Cardiac septum (tissue), 1 donor: ENCODE results near the gene FHL5. TPM values are rescaled to one million over a fixed set of nuclear protein-coding genes. Genes with fewer than 3 reads are reported as not detected.
"Not testable (repeated sequence)": the region's sequence is repeated elsewhere in the genome, so short reads cannot be mapped to it uniquely, and the experiment has no call there.

Source experiments
- DNase-seq: peaks from one replicate; pipeline ENCODE4 v3.0.0-alpha.2; 2020; ENCODE audit warnings: low spot score
- intact Hi-C: fragments of 100-400 bp; cut with DNase I; formaldehyde crosslinking; loops from one replicate; pipeline ENCODE4 v1.14.0; 2022
- long read RNA-seq: library from polyadenylated mRNA; unstranded; transcript quantifications from one replicate; pipeline ENCODE4 v2.0.0, GENCODE V29; 2021
- total RNA-seq: library from RNA; stranded (reverse); fragmentation: NEBNext Ultra II Directional; extraction: Animal tissue kit (Norgen Biotek cat#: 25700); gene quantifications from one replicate; pipeline ENCODE4 v1.2.1, GENCODE V29; 2021
- donor health status: DM: no; HTN: no; CAD: no.

The FHL5 gene
- 4.4 TPM for total RNA-seq
- long read RNA-seq, partial matches to known transcripts: 1 of 1 reads
- long read RNA-seq, other reads (novel, unspliced or antisense): 0 of 1 reads

- intact Hi-C loops: no loop called here
- DNase-seq: no peak
Observed at GRCh38 chr6:96562886-96563285, at the start of gene FHL5. Gene FHL5, plus strand, starts transcription at chr6:96563128. Its CDS starts 40,486 bp downstream, at chr6:96603614.

GRCh38 chr6:96520171-96521115, 42.5 kb upstream of the FHL5 start:
- intact Hi-C loops: loop anchor here (5.0 kb wide), 1 partner anchor 377 kb away; the partner anchor contains the start of gene NDUFAF4
- DNase-seq: no peak

- no peak for DNase-seq
- intact Hi-C loops: loop anchor here (5.0 kb wide), 1 partner anchor 376 kb away; the partner anchor contains the start of gene NDUFAF4
Observed at GRCh38 chr6:96521306-96521643, 41.7 kb upstream of the FHL5 start.

- intact Hi-C loops: loop anchor here (5.0 kb wide), 1 partner anchor 375 kb away; the partner anchor contains the start of gene NDUFAF4
- peak; percentile 98 for DNase-seq
Observed at GRCh38 chr6:96521644-96522464, 41.1 kb upstream of the FHL5 start, which contains the start of gene UFL1. Gene UFL1, plus strand, starts transcription at chr6:96521806. Its CDS starts 68 bp downstream, at chr6:96521874.

GRCh38 chr6:96522465-96523009, 40.4 kb upstream of the FHL5 start:
- intact Hi-C loops: loop anchor here (5.0 kb wide), 1 partner anchor 375 kb away; the partner anchor contains the start of gene NDUFAF4
- DNase-seq: no peak

- intact Hi-C loops: no loop called here
- no peak for DNase-seq
Observed at GRCh38 chr6:96528193-96528592, 34.7 kb upstream of the FHL5 start.

GRCh38 chr6:96532399-96532798, 30.5 kb upstream of the FHL5 start:
- no peak for DNase-seq

GRCh38 chr6:96537726-96538125, 25.2 kb upstream of the FHL5 start:
- no peak for DNase-seq
- intact Hi-C loops: no loop called here

More at GRCh38 chr6:96532399-96532798, 30.5 kb upstream of the FHL5 start:
- intact Hi-C loops: no loop called here

GRCh38 chr6:96542702-96543101, 20.2 kb upstream of the FHL5 start:
- no peak for DNase-seq
- intact Hi-C loops: no loop called here

GRCh38 chr6:96545882-96546281, 17.0 kb upstream of the FHL5 start:
- no peak for DNase-seq
- intact Hi-C loops: no loop called here

- intact Hi-C loops: no loop called here
- DNase-seq: no peak
Observed at GRCh38 chr6:96547654-96548053, 15.3 kb upstream of the FHL5 start.

- no peak for DNase-seq
- intact Hi-C loops: no loop called here
Observed at GRCh38 chr6:96554558-96554957, 8.4 kb upstream of the FHL5 start.

GRCh38 chr6:96559740-96560139, 3.2 kb upstream of the FHL5 start:
- DNase-seq, intact Hi-C loops: not testable (repeated sequence)

GRCh38 chr6:96563853-96564252, 925 bp downstream of the FHL5 start:
- intact Hi-C loops: no loop called here

GRCh38 chr6:96570053-96570452, 7.1 kb downstream of the FHL5 start:
- DNase-seq: no peak
- intact Hi-C loops: no loop called here

More at GRCh38 chr6:96563853-96564252, 925 bp downstream of the FHL5 start:
- DNase-seq: no peak

- intact Hi-C loops: no loop called here
- no peak for DNase-seq
Observed at GRCh38 chr6:96571551-96571950, 8.6 kb downstream of the FHL5 start.

- intact Hi-C loops: no loop called here
- no peak for DNase-seq
Observed at GRCh38 chr6:96575359-96575758, 12.4 kb downstream of the FHL5 start.

- intact Hi-C loops: no loop called here
- no peak for DNase-seq
Observed at GRCh38 chr6:96576221-96576620, 13.3 kb downstream of the FHL5 start.

GRCh38 chr6:96582021-96582420, 19.1 kb downstream of the FHL5 start:
- intact Hi-C loops: no loop called here
- DNase-seq: no peak

- intact Hi-C loops: no loop called here
- DNase-seq: no peak
Observed at GRCh38 chr6:96582436-96582835, 19.5 kb downstream of the FHL5 start.
